ENCODE results near the gene VCL. TPM values are rescaled to one million over a fixed set of nuclear protein-coding genes. Genes with fewer than 3 reads are reported as not detected.

VCL gene
- total RNA-seq, 2 donors from 2014 or later, result 346 to 348 TPM

- ATAC-seq (ENCODE audit: insufficient number of reproducible peaks, low FRiP score, low read depth) (no peak), DNase-seq (ENCODE audit: low spot score) (no peak)
- H3K4me1 ChIP-seq (ENCODE audit: control insufficient read depth in 1 of 2, low read depth in 2 of 2), result peaks cover 0 to 12% of the 10 kb centered on the region in 2 donors
- TF ChIP-seq CTCF (IDR thresholded peaks at IDR 0.05), result no peak
- H3K27me3 ChIP-seq (replicated peaks; ENCODE audit: insufficient read depth), result no peaks in the 10 kb centered on the region
- no peak overlapping the region for H3K4me3 ChIP-seq
- H3K27ac ChIP-seq, result no peak overlapping the region
- no peaks in the 10 kb centered on the region for H3K36me3 ChIP-seq
- no peaks in the 10 kb centered on the region for H3K9me3 ChIP-seq
Observed at GRCh38 chr10:74165530-74165901, 167.6 kb downstream of the VCL start.

GRCh38 chr10:74167443-74167842 is 169.5 kb downstream of the VCL start:
- H3K9me3 ChIP-seq, result no peaks in the 10 kb centered on the region
- no peak overlapping the region for H3K27ac ChIP-seq
- no peaks in the 10 kb centered on the region for H3K36me3 ChIP-seq
- no peak overlapping the region for H3K4me3 ChIP-seq
- H3K27me3 ChIP-seq (replicated peaks; ENCODE audit: insufficient read depth), result no peaks in the 10 kb centered on the region
- H3K4me1 ChIP-seq (ENCODE audit: control insufficient read depth in 1 of 2, low read depth in 2 of 2), result peaks cover 0 to 12% of the 10 kb centered on the region in 2 donors
- DNase-seq (ENCODE audit: low spot score), result no peak
- TF ChIP-seq CTCF (IDR thresholded peaks at IDR 0.05), result no peak
- no peak for ATAC-seq (ENCODE audit: insufficient number of reproducible peaks, low FRiP score, low read depth)

Other genes starting within 250 kb of the VCL start
- 10 to 100 TPM; 20.7 to 22.6 TPM for gene CHCHD1, start 216.1 kb upstream of the VCL start, total RNA-seq
- 100 to 1,000 TPM; 126 to 144 TPM for gene ZSWIM8, start 212.5 kb upstream of the VCL start, total RNA-seq
- gene NDST2, start 186.5 kb upstream of the VCL start, total RNA-seq, result 10 to 100 TPM; 55.0 to 78.2 TPM
- 100 to 1,000 TPM in 1 of 2 donors, 10 to 100 TPM in 1; 78.8 to 149 TPM for gene CAMK2G, start 123.6 kb upstream of the VCL start, total RNA-seq
- gene PLAU, start 87.0 kb upstream of the VCL start, total RNA-seq, result 100 to 1,000 TPM in 1 of 2 donors, 1 to 10 TPM in 1; 8.1 to 100 TPM
- 10 to 100 TPM; 22.7 to 29.3 TPM for gene AP3M1, start 152.7 kb downstream of the VCL start, total RNA-seq
- gene ADK, start 153.1 kb downstream of the VCL start, total RNA-seq, result 10 to 100 TPM; 14.4 to 24.3 TPM